ENCODE results near the gene RAE1. TPM values are rescaled to one million over a fixed set of nuclear protein-coding genes. Genes with fewer than 3 reads are reported as not detected.
A peak's percentile ranks its signal among the peaks of the same experiment; 100 is the strongest.

Gene RAE1
- total and polyA plus RNA-seq, 2 of the 8 experiments (the other 6 are each of a cell fraction or from before 2014, with no cell fraction given), result 35.9 to 44.9 TPM

GRCh38 chr20:57400231-57400701, 49.2 kb downstream of the RAE1 start:
- H2AFZ ChIP-seq (ENCODE audit: low read length), result no peak overlapping the region
- no peak overlapping the region for H4K5ac ChIP-seq (ENCODE audit: insufficient read length, low read depth, low read length)
- H3K18ac ChIP-seq (ENCODE audit: extremely low read depth, low read length), result no peak overlapping the region
- no peaks in the 10 kb centered on the region for H3K23me2 ChIP-seq (ENCODE audit: low read depth, low read length)
- H4K8ac ChIP-seq (ENCODE audit: extremely low read depth, insufficient read depth, low read length), result no peak overlapping the region
- no peak for FAIRE-seq
- H3K56ac ChIP-seq (replicated peaks; ENCODE audit: insufficient read length, low read depth, low read length), result no peak overlapping the region
- H2BK20ac ChIP-seq (ENCODE audit: low read length), result no peak overlapping the region
- H3K79me1 ChIP-seq (ENCODE audit: low read depth, low read length), result peaks cover 23% of the 10 kb centered on the region
- no peak overlapping the region for H4K91ac ChIP-seq (replicated peaks; ENCODE audit: insufficient read length, low read length)
- H3K36me3 ChIP-seq (ENCODE audit: control insufficient read depth in 2 of 4, insufficient read depth in 4 of 4, low read length in 3 of 4), result peaks cover 9 to 46% (median 31%) of the 10 kb centered on the region in 4 experiments; a peak in 7 of 8 replicates
- H3K27me3 ChIP-seq (replicated peaks in 1 of 4; ENCODE audit: control insufficient read depth in 3 of 4, extremely low read depth in 1 of 4, insufficient read depth in 3 of 4, low read length in 3 of 4), result no peaks in the 10 kb centered on the region
- H3K9me3 ChIP-seq (ENCODE audit: insufficient read depth in 2 of 2, low read depth in 1 of 2, low read length in 1 of 2), result no peaks in the 10 kb centered on the region
- no peak overlapping the region for H2BK15ac ChIP-seq (ENCODE audit: low read length)
- no peak overlapping the region for H3K4me3 ChIP-seq (ENCODE audit: extremely low read depth in 1 of 4, insufficient read depth in 2 of 4, low read depth in 3 of 4, low read length in 4 of 4)
- no peak overlapping the region for H2BK12ac ChIP-seq (ENCODE audit: low read depth, low read length)
- no peak overlapping the region for H2BK5ac ChIP-seq (ENCODE audit: low read depth, low read length)
- peaks cover 5 to 66% of the 10 kb centered on the region in 2 experiments; a peak in 3 of 4 replicates for H3K79me2 ChIP-seq (ENCODE audit: control insufficient read depth in 1 of 2, insufficient read depth in 2 of 2, low read length in 2 of 2)
- ChIA-PET CTCF (ENCODE audit: partially characterized antibody) (interaction anchor here (1.0 to 2.2 kb wide), 5 partner anchors 11 to 70 kb away, joined by 3 to 8 read pairs (median 3); no protein-coding TSS in a partner anchor), POLR2A (ENCODE audit: partially characterized antibody) (interaction anchor here (0.6 to 1.3 kb wide), 4 partner anchors 10 to 42 kb away, joined by 3 to 4 read pairs (median 3); no protein-coding TSS in a partner anchor)
- no peak overlapping the region for H3K4me2 ChIP-seq (ENCODE audit: insufficient read depth in 1 of 2, low read depth in 2 of 2, low read length in 2 of 2)
- no peak overlapping the region for H2AK5ac ChIP-seq (ENCODE audit: low read depth, low read length)
- H3K14ac ChIP-seq (ENCODE audit: insufficient read length), result no peak overlapping the region
- no peak for DNase-seq (ENCODE audit: low read depth in 1 of 2, low spot score in 2 of 2)
- no peak overlapping the region for H3K4ac ChIP-seq (replicated peaks; ENCODE audit: insufficient read length, low read depth, low read length)
- H2BK120ac ChIP-seq (replicated peaks; ENCODE audit: low read depth, low read length), result no peak overlapping the region
- H3K23ac ChIP-seq (ENCODE audit: insufficient read length), result no peak overlapping the region
- no peak overlapping the region for H3K9ac ChIP-seq (replicated peaks in 1 of 4; ENCODE audit: extremely low read depth in 1 of 4, low read depth in 3 of 4, low read length in 3 of 4)
- WGBS, 2 experiments (ENCODE audit: extremely low coverage in 1 of 2, insufficient coverage in 1 of 2, insufficient read length in 1 of 2, insufficient replicate concordance in 2 of 2, low coverage in 1 of 2, low lambda C conversion rate in 2 of 2, missing lambda C conversion rate in 1 of 2), result 92% methylated on average over 11 of the region's 11 CpGs; no CpG with 5 or more reads in 1 of the 2 experiments
- peaks cover 0 to 6% (median 2%) of the 10 kb centered on the region in 4 experiments; a peak in 6 of 7 replicates for H3K4me1 ChIP-seq (replicated peaks in 1 of 4; ENCODE audit: control insufficient read depth in 3 of 4, insufficient read depth in 4 of 4, low read length in 3 of 4)
- H3K27ac ChIP-seq (ENCODE audit: low read depth, low read length), result no peak overlapping the region; the same call in 1 of the 2 replicates
- peaks cover 17 to 43% of the 10 kb centered on the region in 2 experiments for H4K20me1 ChIP-seq (replicated peaks in 1 of 2; ENCODE audit: control insufficient read depth in 1 of 2, insufficient read depth in 2 of 2, low read length in 2 of 2)
- no peak for TF ChIP-seq CHD1 (IDR thresholded peaks at IDR 0.05; ENCODE audit: low read depth, low read length)
- TF ChIP-seq BACH1 (IDR thresholded peaks at IDR 0.05; ENCODE audit: low read length), result peak; percentile 91
- TF ChIP-seq RAD21 (IDR thresholded peaks at IDR 0.05 in 1 of 2, conservative IDR thresholded peaks at IDR 0.05 in 1 of 2; ENCODE audit: low read depth in 2 of 2, low read length in 2 of 2), result peak; percentile 40 to 60; a peak in 3 of 4 replicates
- no peak for TF ChIP-seq SIX5 (IDR thresholded peaks at IDR 0.05; ENCODE audit: low read depth, low read length)
- peak; percentile 59; the same call in 1 of the 2 replicates for TF ChIP-seq MAFK (IDR thresholded peaks at IDR 0.05; ENCODE audit: low read depth, low read length)
- no peak for TF ChIP-seq SP4 (IDR thresholded peaks at IDR 0.05; ENCODE audit: low read length)
- TF ChIP-seq NRF1 (IDR thresholded peaks at IDR 0.05; ENCODE audit: low read depth, low read length), result no peak
- no peak for TF ChIP-seq SP2 (IDR thresholded peaks at IDR 0.05; ENCODE audit: low read length)
- peak; percentile 34 to 49 (median 38) for TF ChIP-seq CTCF (IDR thresholded peaks at IDR 0.05; ENCODE audit: control extremely low read depth in 1 of 3, insufficient read depth in 1 of 3, low read depth in 1 of 3, low read length in 3 of 3)
- TF ChIP-seq E2F6 (IDR thresholded peaks at IDR 0.05), result no peak

Data from H1 (cell line).